ENCODE results near the gene MBNL1. TPM values are rescaled to one million over a fixed set of nuclear protein-coding genes. Genes with fewer than 3 reads are reported as not detected.

Gene MBNL1
- polyA plus RNA-seq, 3 donors: 50.2 to 54.7 (median 54.5) TPM

GRCh38 chr3:152443212-152444023, 174.7 kb downstream of the MBNL1 start:
- DNase-seq (ENCODE audit: extremely low read depth in 1 of 11, low read depth in 9 of 11, low spot score in 4 of 11): no peak

- peak in 9 of 11 donors; percentile 15 to 64 (median 31) for DNase-seq (ENCODE audit: extremely low read depth in 1 of 11, low read depth in 9 of 11, low spot score in 4 of 11)
Measured at GRCh38 chr3:152444029-152444641, 175.4 kb downstream of the MBNL1 start.

DNA sequence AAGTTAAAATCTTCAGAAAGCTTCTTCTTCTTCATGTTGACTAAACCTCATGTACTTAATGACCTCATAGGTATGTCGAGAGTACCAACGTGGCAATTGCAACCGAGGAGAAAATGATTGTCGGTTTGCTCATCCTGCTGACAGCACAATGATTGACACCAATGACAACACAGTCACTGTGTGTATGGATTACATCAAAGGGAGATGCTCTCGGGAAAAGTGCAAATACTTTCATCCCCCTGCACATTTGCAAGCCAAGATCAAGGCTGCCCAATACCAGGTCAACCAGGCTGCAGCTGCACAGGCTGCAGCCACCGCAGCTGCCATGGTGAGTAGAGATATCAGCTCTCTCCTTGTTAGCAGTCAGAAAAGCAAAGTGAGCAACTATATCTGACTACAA, 176.5 kb downstream of the MBNL1 start:
- DNase-seq (ENCODE audit: extremely low read depth in 1 of 11, low read depth in 9 of 11, low spot score in 4 of 11): no peak

DNA sequence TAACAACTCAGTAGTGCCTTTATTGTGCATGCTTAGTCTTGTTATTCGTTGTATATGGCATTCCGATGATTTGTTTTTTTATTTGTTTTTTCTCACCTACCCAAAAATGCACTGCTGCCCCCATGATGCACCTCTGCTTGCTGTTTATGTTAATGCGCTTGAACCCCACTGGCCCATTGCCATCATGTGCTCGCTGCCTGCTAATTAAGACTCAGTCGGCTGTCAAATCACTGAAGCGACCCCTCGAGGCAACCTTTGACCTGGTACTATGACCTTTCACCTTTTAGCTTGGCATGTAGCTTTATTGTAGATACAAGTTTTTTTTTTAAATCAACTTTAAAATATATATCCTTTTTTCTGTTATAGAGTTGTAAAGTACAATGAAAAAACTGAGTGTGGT, 177.8 kb downstream of the MBNL1 start:
- DNase-seq (ENCODE audit: extremely low read depth in 1 of 11, low read depth in 9 of 11, low spot score in 4 of 11): no peak

DNA sequence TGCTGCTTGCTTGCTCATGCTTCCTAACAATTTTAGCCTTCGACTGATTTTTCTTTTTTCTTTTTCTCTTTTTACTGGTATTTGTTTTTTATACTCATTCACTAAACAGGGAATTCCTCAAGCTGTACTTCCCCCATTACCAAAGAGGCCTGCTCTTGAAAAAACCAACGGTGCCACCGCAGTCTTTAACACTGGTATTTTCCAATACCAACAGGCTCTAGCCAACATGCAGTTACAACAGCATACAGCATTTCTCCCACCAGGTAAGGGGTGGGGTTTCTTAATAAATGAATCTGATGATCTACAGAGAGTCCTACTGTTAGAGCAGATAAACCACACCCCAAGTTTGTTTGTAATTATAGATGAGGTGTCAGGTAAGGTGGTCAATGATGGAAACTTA, 178.8 kb downstream of the MBNL1 start:
- DNase-seq (ENCODE audit: extremely low read depth in 1 of 11, low read depth in 9 of 11, low spot score in 4 of 11): no peak

DNA sequence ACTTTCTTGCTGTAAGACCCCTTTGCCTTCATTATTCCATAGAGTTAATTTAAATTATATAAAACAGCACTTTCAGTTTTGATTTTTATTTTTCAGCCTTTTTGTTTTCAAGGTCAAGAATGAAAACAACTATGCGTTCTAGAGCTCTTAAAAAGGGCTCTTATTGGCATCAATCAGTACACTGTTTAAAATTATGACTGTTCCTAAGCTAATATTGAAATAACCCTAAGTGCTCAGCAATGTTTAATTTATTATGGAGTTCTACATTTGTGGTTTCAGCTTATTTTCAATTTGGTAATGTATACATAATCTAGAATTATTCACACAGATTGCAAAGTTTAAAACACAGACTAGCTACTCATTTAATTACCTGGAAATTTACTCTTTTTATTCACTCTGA, 179.4 kb downstream of the MBNL1 start:
- no peak for DNase-seq (ENCODE audit: extremely low read depth in 1 of 11, low read depth in 9 of 11, low spot score in 4 of 11)

DNA sequence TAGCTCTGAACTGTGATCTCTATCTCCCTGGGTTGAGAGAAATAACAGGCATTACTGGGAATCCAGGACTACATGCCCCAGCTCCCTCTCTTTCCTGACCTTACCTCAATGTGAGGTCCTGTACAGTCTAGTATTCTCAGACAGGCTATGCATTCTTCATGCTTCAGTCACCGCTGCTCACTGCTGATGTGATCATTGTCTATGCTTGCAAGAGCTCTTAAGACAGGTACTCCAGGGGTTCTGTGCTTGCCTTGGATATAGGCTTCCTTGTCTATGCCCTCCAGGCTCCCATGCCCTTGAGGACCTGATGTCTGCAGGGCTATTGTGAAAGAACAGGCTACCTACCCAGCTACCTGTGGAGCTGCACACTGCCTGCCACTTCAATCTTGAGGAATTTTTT, 183.6 kb downstream of the MBNL1 start:
- DNase-seq (ENCODE audit: extremely low read depth in 1 of 11, low read depth in 9 of 11, low spot score in 4 of 11): no peak

DNA sequence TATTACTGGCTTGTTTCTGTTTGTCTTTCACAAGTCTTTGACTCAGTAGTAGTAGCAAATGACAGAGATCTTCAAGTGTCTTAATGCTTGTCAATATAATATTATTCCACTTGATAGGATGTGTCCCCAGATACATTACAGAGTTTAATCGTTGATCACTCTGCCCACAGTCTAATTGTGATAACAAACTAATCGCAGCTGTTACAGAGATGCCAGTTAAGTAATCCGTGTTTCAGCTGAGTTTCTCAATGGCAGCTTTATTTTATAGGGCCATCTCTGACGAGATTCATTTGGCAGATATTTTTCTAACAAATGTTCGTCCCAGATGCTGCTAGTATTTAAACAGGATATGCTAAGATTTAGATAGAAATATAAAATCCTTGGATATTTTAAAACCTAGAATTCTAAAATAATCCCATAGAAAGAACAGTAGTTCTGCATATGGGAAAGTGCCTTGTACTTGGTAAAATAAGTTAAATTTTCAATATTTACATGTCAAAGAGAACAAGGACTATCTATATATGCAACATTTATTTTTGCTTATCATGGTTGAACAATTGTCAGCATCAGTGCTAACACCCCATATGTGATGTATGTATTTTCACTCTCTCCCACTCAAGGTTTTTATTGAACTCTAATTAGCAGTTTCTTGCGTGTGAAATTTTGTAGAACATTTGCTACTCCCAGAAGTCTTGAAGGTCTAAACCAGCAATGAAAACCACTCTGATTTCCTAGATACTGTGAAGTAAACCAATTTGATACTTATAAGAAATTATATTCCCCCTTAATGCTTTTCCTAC, 185.5 kb downstream of the MBNL1 start:
- no peak for DNase-seq (ENCODE audit: extremely low read depth in 1 of 11, low read depth in 9 of 11, low spot score in 4 of 11)

- no peak for DNase-seq (ENCODE audit: extremely low read depth in 1 of 11, low read depth in 9 of 11, low spot score in 4 of 11)
Measured at GRCh38 chr3:152455989-152456388, 187.3 kb downstream of the MBNL1 start.

DNA sequence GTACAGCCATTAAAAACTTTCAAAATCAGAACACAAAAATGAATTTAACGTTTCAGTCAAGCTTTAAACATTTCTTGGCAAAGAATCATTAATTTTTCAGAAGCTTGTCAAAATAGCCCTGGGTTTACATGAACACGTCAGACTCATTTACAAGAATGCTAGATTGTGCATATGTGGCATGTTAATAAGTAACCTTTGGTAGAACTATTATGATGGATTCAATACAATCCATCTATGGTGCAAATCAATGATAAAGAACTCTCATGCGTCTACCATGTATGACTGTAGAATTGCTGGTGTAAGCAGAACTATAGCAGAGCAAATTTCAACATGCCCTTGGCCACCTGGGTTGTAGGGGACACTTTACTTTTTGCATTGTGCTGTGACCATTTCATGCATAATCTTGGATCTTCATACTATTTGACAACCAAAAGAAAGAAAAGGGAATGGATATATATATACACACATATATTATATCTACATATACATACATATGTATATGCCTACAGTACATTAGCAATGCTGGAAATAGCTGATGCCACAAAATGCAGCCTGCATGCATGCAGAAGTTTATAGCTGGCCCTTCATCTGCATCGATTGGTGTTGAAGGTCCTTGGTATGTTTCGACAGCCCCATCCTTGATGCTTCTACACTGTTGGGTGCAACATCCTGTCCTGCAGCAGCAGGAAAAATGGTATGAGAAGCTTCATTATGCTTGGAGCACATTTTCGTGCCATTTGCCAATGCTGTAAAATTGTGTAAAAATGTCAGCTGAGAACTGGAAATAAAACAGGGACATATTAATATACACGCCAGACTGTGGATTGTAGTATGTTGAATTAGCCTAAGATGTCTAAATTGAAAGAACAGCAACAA, 189.0 kb downstream of the MBNL1 start:
- DNase-seq (ENCODE audit: extremely low read depth in 1 of 11, low read depth in 9 of 11, low spot score in 4 of 11): no peak

DNA sequence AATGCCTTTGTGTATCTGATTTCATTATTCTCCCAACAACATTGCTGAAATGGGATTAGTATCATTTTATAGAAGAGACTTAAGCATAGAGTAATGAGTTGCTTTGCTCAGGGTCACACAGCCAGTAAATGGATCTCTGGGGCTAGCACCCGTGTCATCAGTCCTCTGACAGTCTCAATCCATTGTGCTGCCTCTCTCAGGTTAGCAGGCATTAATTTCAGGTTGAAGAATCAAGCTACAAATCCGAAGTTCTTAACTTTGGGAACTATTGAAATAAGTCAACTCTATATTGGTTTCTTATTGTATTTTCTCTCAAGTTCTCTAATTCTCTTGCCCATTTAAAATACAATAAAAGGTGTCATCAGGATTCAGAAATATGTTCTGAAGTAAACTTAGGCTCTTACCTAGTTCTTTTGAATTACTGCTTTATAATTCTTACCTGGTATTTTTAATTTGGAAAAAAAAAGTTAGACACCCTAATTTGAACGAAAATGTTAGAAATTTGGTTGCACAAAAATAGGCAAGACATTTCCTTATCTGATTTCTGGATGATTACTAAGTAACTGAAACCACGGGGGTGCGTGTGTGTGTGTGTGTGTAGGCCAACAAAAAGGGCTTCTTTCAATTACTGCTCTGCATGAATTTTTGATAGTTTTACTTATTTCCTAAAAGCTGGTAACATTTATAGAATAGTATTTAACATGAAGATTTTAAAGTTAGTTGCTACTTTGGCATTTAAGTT, 189.8 kb downstream of the MBNL1 start:
- no peak for DNase-seq (ENCODE audit: extremely low read depth in 1 of 11, low read depth in 9 of 11, low spot score in 4 of 11)

- no peak for DNase-seq (ENCODE audit: extremely low read depth in 1 of 11, low read depth in 9 of 11, low spot score in 4 of 11)
Measured at GRCh38 chr3:152459118-152459515, 190.4 kb downstream of the MBNL1 start.

GRCh38 chr3:152459572-152459971, 190.8 kb downstream of the MBNL1 start:
- DNase-seq (ENCODE audit: extremely low read depth in 1 of 11, low read depth in 9 of 11, low spot score in 4 of 11): no peak

- DNase-seq (ENCODE audit: extremely low read depth in 1 of 11, low read depth in 9 of 11, low spot score in 4 of 11): no peak
Measured at GRCh38 chr3:152460936-152461335, 192.2 kb downstream of the MBNL1 start.

DNA sequence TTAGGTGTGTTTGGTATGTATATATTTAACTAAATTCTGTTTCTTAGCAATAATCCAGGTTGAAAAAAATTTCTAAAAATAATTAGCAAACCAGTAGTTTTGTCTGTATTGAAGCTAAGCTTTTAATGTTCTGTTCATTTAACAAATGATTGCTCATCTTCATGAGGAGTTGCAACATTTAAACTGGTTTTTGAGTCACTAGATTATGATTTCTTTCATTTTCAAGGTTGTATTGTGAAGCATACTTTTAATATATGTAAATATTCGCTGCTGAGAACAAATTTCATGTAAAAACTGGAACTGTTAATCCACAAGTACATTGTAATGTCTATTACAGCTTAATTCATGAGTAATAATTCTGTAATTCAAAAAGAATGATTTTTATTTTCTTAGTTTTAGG, 192.7 kb downstream of the MBNL1 start:
- no peak for DNase-seq (ENCODE audit: extremely low read depth in 1 of 11, low read depth in 9 of 11, low spot score in 4 of 11)

GRCh38 chr3:152466784-152467183, 198.1 kb downstream of the MBNL1 start:
- no peak for DNase-seq (ENCODE audit: extremely low read depth in 1 of 11, low read depth in 9 of 11, low spot score in 4 of 11)

GRCh38 chr3:152469248-152470025, 200.7 kb downstream of the MBNL1 start:
- DNase-seq (ENCODE audit: extremely low read depth in 1 of 11, low read depth in 9 of 11, low spot score in 4 of 11): no peak

GRCh38 chr3:152470095-152470494, 201.4 kb downstream of the MBNL1 start:
- no peak for DNase-seq (ENCODE audit: extremely low read depth in 1 of 11, low read depth in 9 of 11, low spot score in 4 of 11)

All from renal cortex interstitium (tissue), 11 donors.